Measurements from ENCODE around the gene STN1. TPM values are rescaled to one million over a fixed set of nuclear protein-coding genes. Genes with fewer than 3 reads are reported as not detected.

STN1 gene
- total and polyA plus RNA-seq, 10 of the 15 experiments (the other 5 are each of a cell fraction or from before 2014, with no cell fraction given): 22.2 to 31.8 (median 28.5) TPM

DNA sequence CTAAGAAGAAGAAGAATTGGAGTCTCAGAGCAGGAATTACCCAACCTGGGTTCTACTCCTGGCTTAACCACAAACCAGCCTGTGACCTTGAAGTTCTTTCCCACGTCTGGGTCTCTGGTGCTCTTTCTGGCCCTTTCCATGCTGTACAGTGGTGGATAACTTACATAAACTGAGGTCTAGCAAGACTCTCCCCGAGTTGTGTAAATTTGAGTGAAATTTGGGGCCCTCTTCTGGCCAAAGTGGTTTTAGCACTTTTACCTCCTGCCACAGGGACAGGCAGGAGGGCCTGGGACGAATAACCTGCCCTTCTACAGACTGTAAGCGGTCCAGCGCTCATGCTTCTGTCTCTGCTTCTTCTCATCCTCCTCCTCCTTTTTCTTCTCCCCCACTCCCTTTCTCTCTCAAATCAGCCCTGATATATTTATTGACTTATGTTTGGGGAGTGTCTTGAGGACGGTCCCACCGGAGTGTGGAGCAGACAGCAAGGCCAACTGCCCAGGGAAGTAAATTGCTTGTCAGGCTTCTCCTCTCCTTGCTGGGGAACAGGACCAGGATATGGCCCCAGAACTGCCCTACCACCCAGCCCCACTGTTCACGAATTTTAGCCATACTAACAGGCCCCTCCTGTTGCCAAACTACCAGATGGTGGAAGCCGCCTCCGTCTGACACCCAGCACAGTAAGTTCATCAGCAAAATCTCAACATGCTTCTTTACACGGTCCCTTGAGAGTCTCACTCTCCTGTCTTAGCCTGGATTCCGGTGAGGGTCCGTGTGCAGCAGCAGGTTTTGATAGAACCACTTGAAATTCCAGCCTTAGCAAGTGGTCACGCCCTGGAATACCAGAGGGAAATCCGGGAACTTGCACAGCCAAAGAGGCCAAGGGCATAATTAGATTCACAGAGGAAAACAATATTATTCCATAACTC, 58.6 kb downstream of the STN1 start (continued):
- TF ChIP-seq RCOR1 (conservative IDR thresholded peaks at IDR 0.05; ENCODE audit: low read depth, low read length) (no peak), MEF2B (IDR thresholded peaks at IDR 0.05; ENCODE audit: partially characterized antibody, poor library complexity, severe bottlenecking) (no peak), EZH2 (IDR thresholded peaks at IDR 0.05; ENCODE audit: borderline replicate concordance, control insufficient read depth, low read depth, low read length) (no peak), POLR2A (IDR thresholded peaks at IDR 0.05; ENCODE audit: low read depth, low read length) (no peak), HDAC6 (IDR thresholded peaks at IDR 0.05; ENCODE audit: unreplicated experiment) (no peak), ZBED1 (IDR thresholded peaks at IDR 0.05; ENCODE audit: borderline replicate concordance) (no peak), SMARCA5 (IDR thresholded peaks at IDR 0.05) (no peak), ZNF274 (IDR thresholded peaks at IDR 0.05; ENCODE audit: insufficient read depth, insufficient read length) (no peak), SP1 (IDR thresholded peaks at IDR 0.05; ENCODE audit: low read depth, low read length) (no peak)
- TF ChIP-seq, protein P1, sequence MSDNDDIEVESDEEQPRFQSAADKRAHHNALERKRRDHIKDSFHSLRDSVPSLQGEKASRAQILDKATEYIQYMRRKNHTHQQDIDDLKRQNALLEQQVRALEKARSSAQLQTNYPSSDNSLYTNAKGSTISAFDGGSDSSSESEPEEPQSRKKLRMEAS (IDR thresholded peaks at IDR 0.05; ENCODE audit: low read depth, low read length): no peak
- TF ChIP-seq, protein P2, sequence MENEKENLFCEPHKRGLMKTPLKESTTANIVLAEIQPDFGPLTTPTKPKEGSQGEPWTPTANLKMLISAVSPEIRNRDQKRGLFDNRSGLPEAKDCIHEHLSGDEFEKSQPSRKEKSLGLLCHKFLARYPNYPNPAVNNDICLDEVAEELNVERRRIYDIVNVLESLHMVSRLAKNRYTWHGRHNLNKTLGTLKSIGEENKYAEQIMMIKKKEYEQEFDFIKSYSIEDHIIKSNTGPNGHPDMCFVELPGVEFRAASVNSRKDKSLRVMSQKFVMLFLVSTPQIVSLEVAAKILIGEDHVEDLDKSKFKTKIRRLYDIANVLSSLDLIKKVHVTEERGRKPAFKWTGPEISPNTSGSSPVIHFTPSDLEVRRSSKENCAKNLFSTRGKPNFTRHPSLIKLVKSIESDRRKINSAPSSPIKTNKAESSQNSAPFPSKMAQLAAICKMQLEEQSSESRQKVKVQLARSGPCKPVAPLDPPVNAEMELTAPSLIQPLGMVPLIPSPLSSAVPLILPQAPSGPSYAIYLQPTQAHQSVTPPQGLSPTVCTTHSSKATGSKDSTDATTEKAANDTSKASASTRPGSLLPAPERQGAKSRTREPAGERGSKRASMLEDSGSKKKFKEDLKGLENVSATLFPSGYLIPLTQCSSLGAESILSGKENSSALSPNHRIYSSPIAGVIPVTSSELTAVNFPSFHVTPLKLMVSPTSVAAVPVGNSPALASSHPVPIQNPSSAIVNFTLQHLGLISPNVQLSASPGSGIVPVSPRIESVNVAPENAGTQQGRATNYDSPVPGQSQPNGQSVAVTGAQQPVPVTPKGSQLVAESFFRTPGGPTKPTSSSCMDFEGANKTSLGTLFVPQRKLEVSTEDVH (IDR thresholded peaks at IDR 0.05; ENCODE audit: low read depth, partially characterized antibody): no peak
- TF ChIP-seq, protein P3, sequence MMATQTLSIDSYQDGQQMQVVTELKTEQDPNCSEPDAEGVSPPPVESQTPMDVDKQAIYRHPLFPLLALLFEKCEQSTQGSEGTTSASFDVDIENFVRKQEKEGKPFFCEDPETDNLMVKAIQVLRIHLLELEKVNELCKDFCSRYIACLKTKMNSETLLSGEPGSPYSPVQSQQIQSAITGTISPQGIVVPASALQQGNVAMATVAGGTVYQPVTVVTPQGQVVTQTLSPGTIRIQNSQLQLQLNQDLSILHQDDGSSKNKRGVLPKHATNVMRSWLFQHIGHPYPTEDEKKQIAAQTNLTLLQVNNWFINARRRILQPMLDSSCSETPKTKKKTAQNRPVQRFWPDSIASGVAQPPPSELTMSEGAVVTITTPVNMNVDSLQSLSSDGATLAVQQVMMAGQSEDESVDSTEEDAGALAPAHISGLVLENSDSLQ (IDR thresholded peaks at IDR 0.05): no peak
- TF ChIP-seq, protein P4, sequence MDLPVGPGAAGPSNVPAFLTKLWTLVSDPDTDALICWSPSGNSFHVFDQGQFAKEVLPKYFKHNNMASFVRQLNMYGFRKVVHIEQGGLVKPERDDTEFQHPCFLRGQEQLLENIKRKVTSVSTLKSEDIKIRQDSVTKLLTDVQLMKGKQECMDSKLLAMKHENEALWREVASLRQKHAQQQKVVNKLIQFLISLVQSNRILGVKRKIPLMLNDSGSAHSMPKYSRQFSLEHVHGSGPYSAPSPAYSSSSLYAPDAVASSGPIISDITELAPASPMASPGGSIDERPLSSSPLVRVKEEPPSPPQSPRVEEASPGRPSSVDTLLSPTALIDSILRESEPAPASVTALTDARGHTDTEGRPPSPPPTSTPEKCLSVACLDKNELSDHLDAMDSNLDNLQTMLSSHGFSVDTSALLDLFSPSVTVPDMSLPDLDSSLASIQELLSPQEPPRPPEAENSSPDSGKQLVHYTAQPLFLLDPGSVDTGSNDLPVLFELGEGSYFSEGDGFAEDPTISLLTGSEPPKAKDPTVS (IDR thresholded peaks at IDR 0.05; ENCODE audit: low read depth, low read length): no peak
- TF ChIP-seq, protein P5, sequence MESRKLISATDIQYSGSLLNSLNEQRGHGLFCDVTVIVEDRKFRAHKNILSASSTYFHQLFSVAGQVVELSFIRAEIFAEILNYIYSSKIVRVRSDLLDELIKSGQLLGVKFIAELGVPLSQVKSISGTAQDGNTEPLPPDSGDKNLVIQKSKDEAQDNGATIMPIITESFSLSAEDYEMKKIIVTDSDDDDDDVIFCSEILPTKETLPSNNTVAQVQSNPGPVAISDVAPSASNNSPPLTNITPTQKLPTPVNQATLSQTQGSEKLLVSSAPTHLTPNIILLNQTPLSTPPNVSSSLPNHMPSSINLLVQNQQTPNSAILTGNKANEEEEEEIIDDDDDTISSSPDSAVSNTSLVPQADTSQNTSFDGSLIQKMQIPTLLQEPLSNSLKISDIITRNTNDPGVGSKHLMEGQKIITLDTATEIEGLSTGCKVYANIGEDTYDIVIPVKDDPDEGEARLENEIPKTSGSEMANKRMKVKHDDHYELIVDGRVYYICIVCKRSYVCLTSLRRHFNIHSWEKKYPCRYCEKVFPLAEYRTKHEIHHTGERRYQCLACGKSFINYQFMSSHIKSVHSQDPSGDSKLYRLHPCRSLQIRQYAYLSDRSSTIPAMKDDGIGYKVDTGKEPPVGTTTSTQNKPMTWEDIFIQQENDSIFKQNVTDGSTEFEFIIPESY (IDR thresholded peaks at IDR 0.05): no peak
- TF ChIP-seq, protein P6, sequence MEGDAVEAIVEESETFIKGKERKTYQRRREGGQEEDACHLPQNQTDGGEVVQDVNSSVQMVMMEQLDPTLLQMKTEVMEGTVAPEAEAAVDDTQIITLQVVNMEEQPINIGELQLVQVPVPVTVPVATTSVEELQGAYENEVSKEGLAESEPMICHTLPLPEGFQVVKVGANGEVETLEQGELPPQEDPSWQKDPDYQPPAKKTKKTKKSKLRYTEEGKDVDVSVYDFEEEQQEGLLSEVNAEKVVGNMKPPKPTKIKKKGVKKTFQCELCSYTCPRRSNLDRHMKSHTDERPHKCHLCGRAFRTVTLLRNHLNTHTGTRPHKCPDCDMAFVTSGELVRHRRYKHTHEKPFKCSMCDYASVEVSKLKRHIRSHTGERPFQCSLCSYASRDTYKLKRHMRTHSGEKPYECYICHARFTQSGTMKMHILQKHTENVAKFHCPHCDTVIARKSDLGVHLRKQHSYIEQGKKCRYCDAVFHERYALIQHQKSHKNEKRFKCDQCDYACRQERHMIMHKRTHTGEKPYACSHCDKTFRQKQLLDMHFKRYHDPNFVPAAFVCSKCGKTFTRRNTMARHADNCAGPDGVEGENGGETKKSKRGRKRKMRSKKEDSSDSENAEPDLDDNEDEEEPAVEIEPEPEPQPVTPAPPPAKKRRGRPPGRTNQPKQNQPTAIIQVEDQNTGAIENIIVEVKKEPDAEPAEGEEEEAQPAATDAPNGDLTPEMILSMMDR (IDR thresholded peaks at IDR 0.05 in 2 of 3, conservative IDR thresholded peaks at IDR 0.05 in 1 of 3; ENCODE audit: control insufficient read depth in 2 of 3, extremely low read depth in 1 of 3, insufficient read depth in 1 of 3, low read depth in 3 of 3, low read length in 3 of 3): peak; percentile 54 to 71 (median 63); a peak in 5 of 6 replicates

All from GM12878 (cell line).